D721Med (cell line): ENCODE results near the gene GSAP.

ENCODE experiments used
- DNase-seq: peaks from one replicate; pipeline ENCODE4 v3.0.0; 2011; ENCODE audit warnings: low spot score; ENCODE audit not compliant: insufficient read length
- FAIRE-seq: peaks from 2 replicates; lab custom pipeline; 2011; peaks lifted over from hg19 to GRCh38; lab: Jason Lieb, UNC
- CTCF ChIP-seq: IDR thresholded peaks from 2 replicates; pipeline ENCODE4 v1.5.1; 2012; ENCODE audit warnings: mild to moderate bottlenecking, control low read depth; ENCODE audit not compliant: insufficient read depth; ENCODE audit errors: missing control alignments

The GSAP gene

DNA sequence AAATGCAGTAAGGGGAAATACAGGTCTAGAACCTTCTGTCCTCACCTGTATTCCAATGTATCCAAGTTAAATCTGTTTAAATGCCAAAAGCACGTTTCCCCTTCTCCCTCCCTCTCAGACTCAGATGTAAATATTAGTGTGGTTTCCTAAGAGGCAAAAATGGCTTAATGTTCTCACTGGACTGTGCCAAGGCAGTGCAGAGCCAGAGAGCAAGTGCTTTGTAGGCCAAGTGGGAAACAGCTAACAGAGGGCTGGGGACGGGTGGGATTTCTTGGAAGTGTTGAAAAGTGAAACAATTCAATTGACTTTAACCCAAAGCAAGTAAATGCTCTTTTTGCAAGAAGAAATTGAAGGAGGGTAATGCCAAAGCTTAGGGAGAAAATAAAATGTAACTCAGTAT lies 103.1 kb downstream of the GSAP start:
- FAIRE-seq (no peak), DNase-seq (no peak)
- TF ChIP-seq CTCF: no peak

- TF ChIP-seq CTCF: no peak
- FAIRE-seq (no peak), DNase-seq (no peak)
Measured at GRCh38 chr7:77310982-77311381, 105.2 kb downstream of the GSAP start.

GRCh38 chr7:77309714-77310220 lies 106.4 kb downstream of the GSAP start:
- TF ChIP-seq CTCF: no peak
- no peak for FAIRE-seq
- DNase-seq: no peak

- no peak for DNase-seq
- FAIRE-seq: no peak
- no peak for TF ChIP-seq CTCF
Measured at GRCh38 chr7:77308792-77309191, 107.4 kb downstream of the GSAP start.

GRCh38 chr7:77306231-77307067 lies 109.7 kb downstream of the GSAP start:
- TF ChIP-seq CTCF: no peak
- no peak for DNase-seq
- no peak for FAIRE-seq

DNA sequence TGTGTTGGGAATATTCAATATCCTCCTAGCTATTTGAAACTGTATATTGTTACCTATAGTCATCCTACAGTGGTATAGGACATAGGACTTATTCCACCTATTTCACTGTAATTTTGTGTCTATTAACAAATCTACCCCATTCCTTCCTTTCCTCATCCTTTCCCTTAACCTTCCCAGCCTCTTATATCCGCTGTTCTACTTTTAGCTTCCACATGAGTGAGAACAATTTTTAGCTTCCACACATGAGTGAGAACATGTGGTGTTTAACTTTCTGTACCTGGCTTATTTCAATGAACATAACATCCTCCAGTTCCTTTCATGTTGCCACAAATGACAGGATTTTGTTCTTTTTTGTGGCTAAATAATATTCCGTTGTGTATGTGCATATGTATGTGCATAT lies 120.6 kb downstream of the GSAP start:
- no peak for FAIRE-seq
- DNase-seq: no peak
- no peak for TF ChIP-seq CTCF

GRCh38 chr7:77293046-77293445 lies 123.1 kb downstream of the GSAP start:
- DNase-seq (no peak), FAIRE-seq (no peak)
- TF ChIP-seq CTCF: no peak
